Measurements from ENCODE around the gene SERPINB1.

DNA sequence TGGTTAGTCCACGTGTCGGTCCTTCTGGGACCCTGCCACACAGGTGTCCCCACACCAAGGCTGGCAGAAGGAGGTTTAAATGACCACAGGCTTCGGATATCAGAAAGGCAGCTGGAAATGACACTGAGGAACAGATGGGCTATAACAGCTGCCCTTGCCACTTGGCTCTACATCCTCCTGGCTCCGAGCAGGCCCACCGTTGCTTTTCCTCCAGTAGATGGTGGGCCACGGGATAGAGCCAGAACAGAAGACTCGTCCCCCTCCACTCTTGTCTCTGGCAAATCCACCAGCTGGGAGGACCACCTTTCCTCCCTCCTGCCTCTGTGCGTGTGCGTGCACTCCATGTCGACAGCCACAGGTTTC lies 58.9 kb downstream of the SERPINB1 start:
- TF ChIP-seq POLR2A (IDR thresholded peaks at IDR 0.05), result no peak
- TF ChIP-seq, protein P1, sequence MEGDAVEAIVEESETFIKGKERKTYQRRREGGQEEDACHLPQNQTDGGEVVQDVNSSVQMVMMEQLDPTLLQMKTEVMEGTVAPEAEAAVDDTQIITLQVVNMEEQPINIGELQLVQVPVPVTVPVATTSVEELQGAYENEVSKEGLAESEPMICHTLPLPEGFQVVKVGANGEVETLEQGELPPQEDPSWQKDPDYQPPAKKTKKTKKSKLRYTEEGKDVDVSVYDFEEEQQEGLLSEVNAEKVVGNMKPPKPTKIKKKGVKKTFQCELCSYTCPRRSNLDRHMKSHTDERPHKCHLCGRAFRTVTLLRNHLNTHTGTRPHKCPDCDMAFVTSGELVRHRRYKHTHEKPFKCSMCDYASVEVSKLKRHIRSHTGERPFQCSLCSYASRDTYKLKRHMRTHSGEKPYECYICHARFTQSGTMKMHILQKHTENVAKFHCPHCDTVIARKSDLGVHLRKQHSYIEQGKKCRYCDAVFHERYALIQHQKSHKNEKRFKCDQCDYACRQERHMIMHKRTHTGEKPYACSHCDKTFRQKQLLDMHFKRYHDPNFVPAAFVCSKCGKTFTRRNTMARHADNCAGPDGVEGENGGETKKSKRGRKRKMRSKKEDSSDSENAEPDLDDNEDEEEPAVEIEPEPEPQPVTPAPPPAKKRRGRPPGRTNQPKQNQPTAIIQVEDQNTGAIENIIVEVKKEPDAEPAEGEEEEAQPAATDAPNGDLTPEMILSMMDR (IDR thresholded peaks at IDR 0.05), result no peak
